ENCODE measurements around the gene COMMD3.

Gene COMMD3

GRCh38 chr10:22368981-22369380 lies 52.8 kb downstream of the COMMD3 start:
- no peak for DNase-seq

- no peak for DNase-seq
Observed at GRCh38 chr10:22369434-22370072, 53.4 kb downstream of the COMMD3 start.
